Measurements from ENCODE around the gene NPM1.
"Not testable (repeated sequence)": the region's sequence is repeated elsewhere in the genome, so short reads cannot be mapped to it uniquely, and the experiment has no call there.

NPM1 gene

DNA sequence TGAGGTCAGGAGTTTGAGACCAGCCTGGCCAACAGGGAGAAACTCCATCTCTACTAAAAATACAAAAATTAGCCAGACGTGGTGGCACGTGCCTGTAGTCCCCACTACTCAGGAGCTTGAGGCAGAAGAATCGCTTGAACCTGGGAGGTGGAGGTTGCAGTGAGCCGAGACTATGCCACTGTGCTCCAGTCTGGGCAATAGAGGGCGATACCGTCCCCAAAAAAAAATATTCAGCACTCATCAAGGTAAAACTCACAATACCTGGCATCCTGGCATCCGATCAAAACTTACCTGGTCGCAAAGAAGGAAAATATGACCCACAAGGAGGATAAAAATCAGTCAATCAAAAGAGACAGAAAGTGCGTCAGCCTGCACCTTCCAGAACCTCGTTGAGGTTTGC, 16.8 kb upstream of the NPM1 start:
- H4K12ac ChIP-seq (ENCODE audit: low read depth, low read length); H3K27ac ChIP-seq (ENCODE audit: low read depth, low read length); H3K4me3 ChIP-seq (ENCODE audit: low read depth, low read length); H2AK5ac ChIP-seq (ENCODE audit: low read length); H3K36me3 ChIP-seq (ENCODE audit: control insufficient read depth in 1 of 2, insufficient read depth in 2 of 2, low read length in 2 of 2); H4K8ac ChIP-seq (ENCODE audit: low read depth, low read length); H2AFZ ChIP-seq (ENCODE audit: insufficient read depth, low read length, poor library complexity); H2BK5ac ChIP-seq (ENCODE audit: low read depth, low read length, poor library complexity); H4K91ac ChIP-seq (ENCODE audit: low read depth, low read length); H3K79me2 ChIP-seq (ENCODE audit: control insufficient read depth, insufficient read depth, low read length, poor library complexity); H3K9ac ChIP-seq (ENCODE audit: low read length); H3K14ac ChIP-seq (ENCODE audit: low read length); H3K18ac ChIP-seq (ENCODE audit: low read length); H3K79me1 ChIP-seq (ENCODE audit: low read length); H2BK12ac ChIP-seq (ENCODE audit: low read length); H3K4ac ChIP-seq (ENCODE audit: low read depth, low read length); DNase-seq; H3K4me1 ChIP-seq (ENCODE audit: control insufficient read depth in 1 of 2, insufficient read depth in 2 of 2, low read length in 2 of 2); H3K4me2 ChIP-seq (ENCODE audit: low read length); H3K9me3 ChIP-seq (ENCODE audit: insufficient read depth, low read depth, low read length); H2BK120ac ChIP-seq (ENCODE audit: insufficient read depth, low read length, poor library complexity); H3K27me3 ChIP-seq (ENCODE audit: insufficient read depth, low read length); H3K23ac ChIP-seq (ENCODE audit: low read length): not testable (repeated sequence)
- no CpG with 5 or more reads among the region's 10 CpGs for WGBS (ENCODE audit: extremely low coverage, insufficient coverage, insufficient read length)

DNA sequence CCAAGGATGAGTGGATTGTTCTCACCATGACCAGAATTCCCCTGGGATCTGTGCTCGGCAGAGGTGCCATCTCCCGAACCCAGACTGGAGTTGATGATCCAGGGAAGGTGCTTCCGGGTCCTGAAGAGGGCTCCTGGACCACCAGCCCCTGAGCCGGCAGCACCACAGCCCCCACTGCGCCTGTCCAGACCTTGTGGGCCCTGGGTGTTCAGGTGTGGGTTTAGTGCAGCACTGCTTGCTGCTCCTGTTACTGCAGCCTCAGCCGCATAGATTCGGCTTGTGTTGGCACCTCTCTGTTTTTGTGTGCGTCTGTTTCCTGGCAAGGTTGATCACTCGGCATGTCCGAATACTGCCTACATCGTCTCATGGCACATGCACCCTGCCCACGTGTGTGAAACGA, 16.3 kb upstream of the NPM1 start:
- Histone ChIP-seq H3K27me3 (ENCODE audit: insufficient read depth, low read length) (no peaks in the 10 kb centered on the region), H3K23ac (ENCODE audit: low read length) (no peak overlapping the region), H3K9me3 (ENCODE audit: insufficient read depth, low read depth, low read length) (no peaks in the 10 kb centered on the region), H3K79me2 (ENCODE audit: control insufficient read depth, insufficient read depth, low read length, poor library complexity) (no peaks in the 10 kb centered on the region), H3K9ac (ENCODE audit: low read length) (no peak overlapping the region), H2BK12ac (ENCODE audit: low read length) (no peak overlapping the region), H3K27ac (ENCODE audit: low read depth, low read length) (no peak overlapping the region), H2AFZ (ENCODE audit: insufficient read depth, low read length, poor library complexity) (no peak overlapping the region), H4K91ac (ENCODE audit: low read depth, low read length) (no peak overlapping the region), H3K36me3 (ENCODE audit: control insufficient read depth in 1 of 2, insufficient read depth in 2 of 2, low read length in 2 of 2) (no peaks in the 10 kb centered on the region), H3K18ac (ENCODE audit: low read length) (no peak overlapping the region), H4K12ac (ENCODE audit: low read depth, low read length) (no peak overlapping the region), H3K4me3 (ENCODE audit: low read depth, low read length) (no peak overlapping the region), H2BK120ac (ENCODE audit: insufficient read depth, low read length, poor library complexity) (no peak overlapping the region), H3K4me1 (ENCODE audit: control insufficient read depth in 1 of 2, insufficient read depth in 2 of 2, low read length in 2 of 2) (peaks cover 0 to 5% of the 10 kb centered on the region in 2 experiments), H2BK5ac (ENCODE audit: low read depth, low read length, poor library complexity) (no peak overlapping the region), H4K8ac (ENCODE audit: low read depth, low read length) (no peak overlapping the region), H3K4ac (ENCODE audit: low read depth, low read length) (no peak overlapping the region), H3K79me1 (ENCODE audit: low read length) (no peaks in the 10 kb centered on the region), H3K14ac (ENCODE audit: low read length) (no peak overlapping the region), H3K4me2 (ENCODE audit: low read length) (no peak overlapping the region), H2AK5ac (ENCODE audit: low read length) (no peak overlapping the region)
- no CpG with 5 or more reads among the region's 13 CpGs for WGBS (ENCODE audit: extremely low coverage, insufficient coverage, insufficient read length)
- no peak for DNase-seq

- WGBS (ENCODE audit: extremely low coverage, insufficient coverage, insufficient read length): no CpG with 5 or more reads among the region's 7 CpGs
- Histone ChIP-seq H2BK5ac (ENCODE audit: low read depth, low read length, poor library complexity) (no peak overlapping the region), H3K79me1 (ENCODE audit: low read length) (no peaks in the 10 kb centered on the region), H3K4ac (ENCODE audit: low read depth, low read length) (no peak overlapping the region), H3K79me2 (ENCODE audit: control insufficient read depth, insufficient read depth, low read length, poor library complexity) (no peaks in the 10 kb centered on the region), H3K27me3 (ENCODE audit: insufficient read depth, low read length) (no peaks in the 10 kb centered on the region), H3K4me2 (ENCODE audit: low read length) (no peak overlapping the region), H3K9me3 (ENCODE audit: insufficient read depth, low read depth, low read length) (no peaks in the 10 kb centered on the region), H3K18ac (ENCODE audit: low read length) (no peak overlapping the region), H2AFZ (ENCODE audit: insufficient read depth, low read length, poor library complexity) (no peak overlapping the region), H3K14ac (ENCODE audit: low read length) (no peak overlapping the region), H4K8ac (ENCODE audit: low read depth, low read length) (no peak overlapping the region), H3K9ac (ENCODE audit: low read length) (no peak overlapping the region), H2BK12ac (ENCODE audit: low read length) (no peak overlapping the region), H2AK5ac (ENCODE audit: low read length) (no peak overlapping the region), H2BK120ac (ENCODE audit: insufficient read depth, low read length, poor library complexity) (no peak overlapping the region), H4K91ac (ENCODE audit: low read depth, low read length) (no peak overlapping the region), H3K4me1 (ENCODE audit: control insufficient read depth in 1 of 2, insufficient read depth in 2 of 2, low read length in 2 of 2) (no peaks in the 10 kb centered on the region), H3K36me3 (ENCODE audit: control insufficient read depth in 1 of 2, insufficient read depth in 2 of 2, low read length in 2 of 2) (no peaks in the 10 kb centered on the region), H3K23ac (ENCODE audit: low read length) (no peak overlapping the region), H4K12ac (ENCODE audit: low read depth, low read length) (no peak overlapping the region), H3K4me3 (ENCODE audit: low read depth, low read length) (no peak overlapping the region), H3K27ac (ENCODE audit: low read depth, low read length) (no peak overlapping the region)
- DNase-seq: no peak
Observed at GRCh38 chr5:171379961-171380360, 7.7 kb upstream of the NPM1 start.

- H3K36me3 ChIP-seq (ENCODE audit: control insufficient read depth in 1 of 2, insufficient read depth in 2 of 2, low read length in 2 of 2); H4K8ac ChIP-seq (ENCODE audit: low read depth, low read length); H4K12ac ChIP-seq (ENCODE audit: low read depth, low read length); H3K14ac ChIP-seq (ENCODE audit: low read length); H2BK12ac ChIP-seq (ENCODE audit: low read length); H3K4me3 ChIP-seq (ENCODE audit: low read depth, low read length); H3K23ac ChIP-seq (ENCODE audit: low read length); H4K91ac ChIP-seq (ENCODE audit: low read depth, low read length); H2BK5ac ChIP-seq (ENCODE audit: low read depth, low read length, poor library complexity); H3K27me3 ChIP-seq (ENCODE audit: insufficient read depth, low read length); H2BK120ac ChIP-seq (ENCODE audit: insufficient read depth, low read length, poor library complexity); H3K4ac ChIP-seq (ENCODE audit: low read depth, low read length); H3K4me2 ChIP-seq (ENCODE audit: low read length); H3K9me3 ChIP-seq (ENCODE audit: insufficient read depth, low read depth, low read length); H3K27ac ChIP-seq (ENCODE audit: low read depth, low read length); H3K18ac ChIP-seq (ENCODE audit: low read length); DNase-seq; H2AFZ ChIP-seq (ENCODE audit: insufficient read depth, low read length, poor library complexity); H3K9ac ChIP-seq (ENCODE audit: low read length); H3K4me1 ChIP-seq (ENCODE audit: control insufficient read depth in 1 of 2, insufficient read depth in 2 of 2, low read length in 2 of 2); H2AK5ac ChIP-seq (ENCODE audit: low read length): not testable (repeated sequence)
- no CpG with 5 or more reads among the region's 9 CpGs for whole genome bisulfite sequencing (ENCODE audit: extremely low coverage, insufficient coverage, insufficient read length)
- Histone ChIP-seq H3K79me2 (ENCODE audit: control insufficient read depth, insufficient read depth, low read length, poor library complexity) (peaks cover 15% of the 10 kb centered on the region), H3K79me1 (ENCODE audit: low read length) (peaks cover 12% of the 10 kb centered on the region)
Observed at GRCh38 chr5:171384416-171384815, 3.2 kb upstream of the NPM1 start.
